Liver (tissue), 9 donors: ENCODE results near the gene HAPLN2. TPM values are rescaled to one million over a fixed set of nuclear protein-coding genes. Genes with fewer than 3 reads are reported as not detected.

Experiments
- DNase-seq: peaks from one replicate; pipeline ENCODE4 v3.0.0-alpha.2; 2017; ENCODE audit warnings: low spot score
- H3K27ac ChIP-seq, 2 donors: one replicate each; pipeline ENCODE4 v1.7.0; 2013; ENCODE audit warnings: inconsistent platforms in 2 of 2, low read length in 2 of 2, control low read depth in 1 of 2, low read depth in 1 of 2, mild to moderate bottlenecking in 1 of 2
- H3K27me3 ChIP-seq, 4 donors: one replicate each; pipeline versions ENCODE4 v1.6.1 to v1.7.0; 2013; ENCODE audit warnings: low read length in 3 of 4, inconsistent platforms in 1 of 4, mild to moderate bottlenecking in 1 of 4, moderate library complexity in 1 of 4; ENCODE audit not compliant: control insufficient read depth in 4 of 4, insufficient read depth in 4 of 4
- H3K36me3 ChIP-seq, 4 donors: one replicate each; pipeline versions ENCODE4 v1.6.1 to v1.7.0; 2013; ENCODE audit warnings: low read length in 3 of 4, mild to moderate bottlenecking in 3 of 4, low read depth in 1 of 4, moderate library complexity in 1 of 4; ENCODE audit not compliant: control insufficient read depth in 4 of 4, insufficient read depth in 3 of 4
- H3K4me1 ChIP-seq, 4 donors: one replicate each; pipeline versions ENCODE4 v1.6.1 to v1.7.0; 2013; ENCODE audit warnings: low read length in 3 of 4, mild to moderate bottlenecking in 3 of 4, moderate library complexity in 1 of 4; ENCODE audit not compliant: control insufficient read depth in 4 of 4, insufficient read depth in 4 of 4
- H3K4me3 ChIP-seq, 3 donors: one replicate each; pipeline versions ENCODE4 v1.6.1 to v1.7.0; 2013; ENCODE audit warnings: low read length in 3 of 3, control low read depth in 1 of 3, low read depth in 1 of 3, mild to moderate bottlenecking in 1 of 3
- H3K9ac ChIP-seq, 2 donors: one replicate each; pipeline ENCODE4 v1.7.0; 2013; ENCODE audit warnings: low read length in 2 of 2, mild to moderate bottlenecking in 2 of 2, moderate library complexity in 2 of 2, control low read depth in 1 of 2, low read depth in 1 of 2
- H3K9me3 ChIP-seq, 4 donors: one replicate each; pipeline versions ENCODE4 v1.6.1 to v1.7.0; 2013; ENCODE audit warnings: low read length in 3 of 4; ENCODE audit not compliant: control insufficient read depth in 4 of 4
- ATF3 ChIP-seq: IDR thresholded peaks from 2 replicates; pipeline ENCODE4 v1.6.1; 2016; ENCODE audit warnings: antibody characterized with exemption
- CTCF ChIP-seq: fragments of 150-350 bp; IDR thresholded peaks from 2 replicates; pipeline ENCODE4 v1.5.1; 2017; ENCODE audit warnings: improper control_type of control experiment, low read depth, low read length; ENCODE audit not compliant: missing input control
- EGR1 ChIP-seq, 2 donors: IDR thresholded peaks; 2 replicates each; pipeline ENCODE4 v1.6.1; 2016 to 2018; ENCODE audit warnings: antibody characterized with exemption in 2 of 2, low read depth in 2 of 2
- FOXA1 ChIP-seq: IDR thresholded peaks from 2 replicates; pipeline ENCODE4 v1.6.1; 2016; ENCODE audit warnings: antibody characterized with exemption
- FOXA2 ChIP-seq: IDR thresholded peaks from 2 replicates; pipeline ENCODE4 v1.6.1; 2016; ENCODE audit warnings: antibody characterized with exemption
- HNF4A ChIP-seq, 2 donors: conservative IDR thresholded peaks; 2 replicates each; pipeline ENCODE4 v1.6.1; 2016; ENCODE audit warnings: antibody characterized with exemption in 2 of 2, mild to moderate bottlenecking in 2 of 2
- HNF4G ChIP-seq: IDR thresholded peaks from 2 replicates; pipeline ENCODE4 v1.6.1; 2016; ENCODE audit warnings: antibody characterized with exemption
- JUND ChIP-seq, 2 donors: IDR thresholded peaks; 2 replicates each; pipeline ENCODE4 v1.6.1; 2016; ENCODE audit warnings: antibody characterized with exemption in 2 of 2
- MAX ChIP-seq: IDR thresholded peaks from 2 replicates; pipeline ENCODE4 v1.6.1; 2016; ENCODE audit warnings: antibody characterized with exemption
- NR2F2 ChIP-seq: IDR thresholded peaks from 2 replicates; pipeline ENCODE4 v1.6.1; 2016; ENCODE audit warnings: antibody characterized with exemption
- RAD21 ChIP-seq, 2 donors: IDR thresholded peaks; 2 replicates each; pipeline ENCODE4 v1.6.1; 2016; ENCODE audit warnings: antibody characterized with exemption in 2 of 2, mild to moderate bottlenecking in 2 of 2
- REST ChIP-seq: IDR thresholded peaks from 2 replicates; pipeline ENCODE4 v1.6.1; 2016; ENCODE audit warnings: antibody characterized with exemption, mild to moderate bottlenecking
- RXRA ChIP-seq, 2 donors: IDR thresholded peaks; 2 replicates each; pipeline ENCODE4 v1.6.1; 2017 to 2018; ENCODE audit warnings: antibody characterized with exemption in 2 of 2, mild to moderate bottlenecking in 1 of 2
- TAF1 ChIP-seq: conservative IDR thresholded peaks from 2 replicates; pipeline ENCODE4 v1.6.1; 2016; ENCODE audit warnings: antibody characterized with exemption, mild to moderate bottlenecking
- YY1 ChIP-seq: IDR thresholded peaks from 2 replicates; pipeline ENCODE4 v1.6.1; 2016; ENCODE audit warnings: antibody characterized with exemption, mild to moderate bottlenecking
- ZBTB33 ChIP-seq: IDR thresholded peaks from 2 replicates; pipeline ENCODE4 v1.6.1; 2016; ENCODE audit warnings: antibody characterized with exemption
- WGBS: extraction: QIAGEN DNeasy Blood & Tissue Kit; methylation state at CpG from one replicate; pipeline ENCODE4 v1.1.7; 2013; 5-methylcytosine and 5-hydroxymethylcytosine counted together
- polyA plus RNA-seq, 2 donors: library from polyadenylated mRNA; stranded (reverse) in 1 of 2; unstranded in 1 of 2; fragments of 200-250 nt in 1 of 2; fragments of >200 nt in 1 of 2; fragmentation: Nextera tagmentation in 1 of 2; extraction: Ambion mirVana in 1 of 2; gene quantifications; one replicate each; pipeline versions ENCODE4 v1.2.1 to v1.2.3, GENCODE V29; 2013 to 2015
- total RNA-seq, 2 donors: library from RNA; depleted of rRNA; stranded (reverse); fragments of >200 nt; gene quantifications; one replicate each; pipeline ENCODE4 v1.2.3, GENCODE V29; 2014
- donor health status: healthy.
- donor health status: healthy.
- donor health status: healthy.
- donor health status: healthy.
- donor health status: healthy.

HAPLN2 gene
- total and polyA plus RNA-seq, 4 donors: 0.03 to 0.08 TPM; not detected in 2

GRCh38 chr1:156632355-156632754 lies 13.1 kb downstream of the HAPLN2 start:
- Histone ChIP-seq H3K9me3 (no peaks in the 10 kb centered on the region), H3K27me3 (peaks cover 0 to 6% (median 3%) of the 10 kb centered on the region in 4 donors), H3K4me1 (no peaks in the 10 kb centered on the region), H3K27ac (no peak overlapping the region), H3K9ac (no peak overlapping the region), H3K36me3 (no peaks in the 10 kb centered on the region), H3K4me3 (no peak overlapping the region)
- DNase-seq: no peak
- 59% methylated on average over 3 of the region's 3 CpGs for WGBS
- no peak for TF ChIP-seq REST
- no peak for TF ChIP-seq JUND (IDR thresholded peaks at IDR 0.05)
- no peak for TF ChIP-seq RXRA (IDR thresholded peaks at IDR 0.05)
- no peak for TF ChIP-seq ZBTB33
- TF ChIP-seq TAF1: no peak
- TF ChIP-seq ATF3: no peak
- TF ChIP-seq RAD21 (IDR thresholded peaks at IDR 0.05): no peak
- TF ChIP-seq YY1: no peak
- TF ChIP-seq FOXA1: no peak
- no peak for TF ChIP-seq CTCF
- no peak for TF ChIP-seq HNF4G
- no peak for TF ChIP-seq FOXA2
- TF ChIP-seq MAX: no peak

GRCh38 chr1:156638189-156638985 lies 19.2 kb downstream of the HAPLN2 start:
- Histone ChIP-seq H3K4me3 (no peak overlapping the region), H3K9ac (no peak overlapping the region), H3K36me3 (no peaks in the 10 kb centered on the region), H3K4me1 (peaks cover 0 to 6% (median 0%) of the 10 kb centered on the region in 4 donors), H3K9me3 (no peaks in the 10 kb centered on the region), H3K27me3 (peaks cover 0 to 4% (median 4%) of the 10 kb centered on the region in 4 donors), H3K27ac (no peak overlapping the region)
- WGBS: 63% methylated on average over 8 of the region's 8 CpGs
- no peak for DNase-seq
- TF ChIP-seq TAF1: no peak
- TF ChIP-seq YY1: no peak
- no peak for TF ChIP-seq ZBTB33
- no peak for TF ChIP-seq REST
- no peak for TF ChIP-seq FOXA2
- TF ChIP-seq ATF3: no peak
- TF ChIP-seq RXRA (IDR thresholded peaks at IDR 0.05): no peak
- TF ChIP-seq HNF4A (conservative IDR thresholded peaks at IDR 0.05): no peak
- TF ChIP-seq JUND (IDR thresholded peaks at IDR 0.05): no peak
- TF ChIP-seq EGR1 (IDR thresholded peaks at IDR 0.05; ENCODE audit: low read depth in 2 of 2): no peak
- TF ChIP-seq NR2F2: no peak
- TF ChIP-seq RAD21 (IDR thresholded peaks at IDR 0.05): no peak
- no peak for TF ChIP-seq FOXA1
